ENCODE measurements around the gene CRHR1.

The CRHR1 gene

GRCh38 chr17:45869676-45870341 lies 85.7 kb downstream of the CRHR1 start:
- no peak for DNase-seq (ENCODE audit: low read depth)

- no peak for DNase-seq (ENCODE audit: low read depth)
Measured at GRCh38 chr17:45870342-45870974, 86.3 kb downstream of the CRHR1 start.

GRCh38 chr17:45871718-45872117 lies 87.6 kb downstream of the CRHR1 start:
- no peak for DNase-seq (ENCODE audit: low read depth)

DNA sequence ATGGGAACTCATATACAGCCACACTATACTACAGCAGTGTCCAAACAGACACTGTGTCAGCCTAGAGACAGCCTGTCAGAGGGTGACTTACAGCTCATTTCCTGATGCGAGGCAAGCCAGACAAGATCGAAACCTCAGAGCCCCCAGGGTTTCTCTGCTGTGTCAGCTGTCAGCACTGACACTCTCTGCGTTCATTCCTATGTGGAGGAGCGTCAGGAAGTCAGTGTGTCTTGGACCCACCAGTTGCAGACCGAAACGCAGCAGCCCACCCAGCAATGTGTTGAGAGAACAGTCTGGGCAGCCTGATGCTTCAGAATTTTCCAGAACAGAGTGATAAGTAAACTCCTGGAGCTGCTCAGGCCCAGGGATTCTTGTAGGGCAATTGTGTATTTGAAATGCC lies 89.6 kb downstream of the CRHR1 start:
- no peak for DNase-seq (ENCODE audit: low read depth)

GRCh38 chr17:45874151-45874550 lies 90.0 kb downstream of the CRHR1 start:
- DNase-seq (ENCODE audit: low read depth) = no peak

- no peak for DNase-seq (ENCODE audit: low read depth)
Measured at GRCh38 chr17:45876539-45876938, 92.4 kb downstream of the CRHR1 start.

GRCh38 chr17:45877467-45877866 lies 93.3 kb downstream of the CRHR1 start:
- no peak for DNase-seq (ENCODE audit: low read depth)

DNA sequence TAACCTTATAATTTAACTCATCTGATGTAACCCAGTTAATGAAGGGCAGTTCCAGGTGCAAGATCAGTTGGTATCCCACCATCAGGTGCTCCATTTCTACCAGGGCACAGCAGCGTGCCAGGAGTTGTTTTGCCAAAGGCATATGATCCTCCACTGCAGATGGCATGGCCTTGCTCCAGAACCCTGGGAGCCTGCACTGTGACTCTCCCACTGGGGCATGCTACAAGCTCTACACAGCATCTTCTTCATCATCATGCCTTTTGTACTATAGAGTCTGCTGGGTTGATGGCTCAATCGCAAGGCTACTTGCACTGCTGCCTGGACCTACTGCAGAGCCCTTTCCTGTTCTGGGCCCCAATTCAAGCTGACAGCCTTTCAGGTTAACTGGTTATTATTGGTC lies 98.9 kb downstream of the CRHR1 start:
- DNase-seq (ENCODE audit: low read depth) = no peak
